GM19452 (cell line): ENCODE data around the gene AOPEP.

Experiments used
- ATAC-seq: cut with Tn5 transposase; IDR thresholded peaks from one replicate; pipeline ENCODE4 v1.9.1; 2021; ENCODE audit not compliant: unreplicated experiment

AOPEP gene

DNA sequence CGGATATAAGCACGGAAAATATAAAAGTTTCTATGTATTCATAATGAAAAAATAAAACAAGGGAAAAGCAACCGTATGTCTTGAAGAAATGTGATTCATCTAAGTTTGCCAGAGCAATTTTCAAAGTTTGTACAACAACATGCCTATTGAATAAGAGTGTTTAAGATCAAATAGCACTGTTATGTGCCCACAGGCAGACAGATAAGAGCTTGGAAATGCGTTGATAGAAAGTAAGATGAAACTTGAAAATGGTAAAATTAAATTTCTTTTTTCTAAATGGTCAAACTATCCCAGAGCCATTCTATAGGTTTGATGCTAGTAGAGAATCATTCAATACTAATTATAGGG is 401.7 kb downstream of the AOPEP start:
- ATAC-seq, result no peak

DNA sequence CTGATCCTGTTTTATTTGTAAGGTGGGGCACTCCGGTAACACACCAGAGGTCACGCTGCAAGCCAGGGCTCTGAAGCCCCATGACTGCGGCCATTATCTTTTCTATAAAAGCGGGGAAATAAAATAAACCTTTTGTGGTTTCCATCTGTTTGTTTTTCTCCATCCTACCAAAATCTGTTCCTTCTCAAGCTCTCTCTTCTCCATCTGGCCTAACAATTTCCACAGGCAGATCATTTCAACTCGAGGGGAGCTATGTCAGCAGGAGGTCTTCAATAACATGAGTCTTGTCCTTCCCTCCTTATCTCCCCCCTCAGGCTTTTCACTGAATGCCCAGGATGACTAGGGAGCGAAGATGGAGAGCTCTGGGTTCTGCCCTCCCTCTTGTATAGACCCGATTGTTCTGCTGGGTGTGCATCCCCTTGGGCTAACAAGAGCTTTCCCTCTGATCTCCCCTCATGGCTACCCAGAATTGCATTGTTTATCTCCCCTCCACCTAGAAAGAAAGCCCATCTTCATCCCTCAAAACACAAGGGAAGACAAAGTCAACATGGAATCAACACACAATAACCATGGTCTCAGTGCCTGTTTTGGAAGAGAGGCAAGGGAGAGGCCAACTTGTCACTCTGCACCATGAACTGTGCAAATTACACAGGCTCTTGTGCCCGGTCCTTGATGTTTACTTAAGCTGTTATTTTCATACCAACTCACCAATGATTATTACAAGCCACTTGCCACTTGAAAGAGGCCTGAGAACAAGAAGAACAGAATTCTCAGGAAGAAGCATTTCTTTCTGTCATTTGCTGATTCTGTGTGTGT is 403.2 kb downstream of the AOPEP start:
- ATAC-seq, result no peak

DNA sequence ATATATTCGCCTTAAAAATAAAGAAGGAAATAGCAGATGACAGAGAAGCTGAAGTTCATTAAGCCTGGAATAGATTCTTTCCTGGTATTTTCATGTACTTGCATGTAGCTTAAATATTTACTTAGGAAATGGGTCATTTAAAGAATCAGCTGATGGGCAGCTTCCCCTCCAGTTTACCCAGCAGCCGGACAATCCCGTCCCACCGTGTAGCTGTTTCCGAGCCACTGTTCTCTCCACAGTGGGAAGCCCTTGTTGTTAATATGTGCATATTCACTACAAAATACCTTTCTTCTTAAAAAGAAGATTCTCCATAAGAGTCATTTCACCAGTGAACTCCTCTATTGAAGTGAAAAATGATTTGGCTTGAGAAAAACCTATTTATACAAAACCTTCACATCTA is 404.0 kb downstream of the AOPEP start:
- no peak for ATAC-seq

DNA sequence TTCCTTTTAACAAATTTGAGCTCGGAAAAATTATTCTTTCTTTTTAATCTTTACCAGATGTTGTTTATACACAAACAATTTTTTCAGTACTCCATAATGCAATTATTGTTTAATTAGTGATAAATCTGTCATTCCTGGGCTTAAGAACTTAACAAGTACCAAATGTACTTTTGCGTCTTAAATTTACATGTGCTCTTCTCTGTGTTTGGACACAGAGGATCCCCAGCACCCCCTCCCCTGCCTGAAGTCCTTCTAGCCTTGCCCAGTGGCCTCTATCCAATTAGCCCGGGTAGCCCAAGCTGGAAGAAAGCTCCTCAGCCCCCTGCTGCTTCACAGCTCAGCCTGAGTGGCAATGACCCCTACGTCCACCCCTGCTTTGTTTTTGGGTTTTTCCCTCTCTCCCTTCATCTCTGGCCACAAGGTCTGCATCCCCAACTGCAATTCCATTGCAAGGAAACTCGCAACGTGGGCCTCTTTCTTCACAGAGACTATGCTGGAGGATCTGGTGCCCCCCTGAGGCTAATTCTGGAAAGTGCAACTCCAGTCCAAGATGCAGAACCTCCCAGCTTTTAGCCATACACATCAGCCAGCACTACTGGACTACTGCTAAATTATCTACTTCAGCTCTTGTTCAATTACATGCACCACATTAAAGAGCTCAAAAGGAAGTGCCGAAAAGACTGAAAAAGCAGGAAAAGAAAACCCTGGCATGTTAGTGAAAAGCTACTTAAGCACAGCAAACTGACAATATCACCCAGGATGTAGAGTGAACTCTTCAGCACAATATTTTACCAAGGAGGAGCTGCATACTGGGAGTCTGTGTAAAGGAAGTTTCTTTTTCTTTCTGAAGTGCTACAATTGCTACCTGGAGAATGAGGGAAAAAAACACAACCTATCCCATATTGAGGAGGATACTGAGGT is 404.8 kb downstream of the AOPEP start:
- no peak for ATAC-seq

DNA sequence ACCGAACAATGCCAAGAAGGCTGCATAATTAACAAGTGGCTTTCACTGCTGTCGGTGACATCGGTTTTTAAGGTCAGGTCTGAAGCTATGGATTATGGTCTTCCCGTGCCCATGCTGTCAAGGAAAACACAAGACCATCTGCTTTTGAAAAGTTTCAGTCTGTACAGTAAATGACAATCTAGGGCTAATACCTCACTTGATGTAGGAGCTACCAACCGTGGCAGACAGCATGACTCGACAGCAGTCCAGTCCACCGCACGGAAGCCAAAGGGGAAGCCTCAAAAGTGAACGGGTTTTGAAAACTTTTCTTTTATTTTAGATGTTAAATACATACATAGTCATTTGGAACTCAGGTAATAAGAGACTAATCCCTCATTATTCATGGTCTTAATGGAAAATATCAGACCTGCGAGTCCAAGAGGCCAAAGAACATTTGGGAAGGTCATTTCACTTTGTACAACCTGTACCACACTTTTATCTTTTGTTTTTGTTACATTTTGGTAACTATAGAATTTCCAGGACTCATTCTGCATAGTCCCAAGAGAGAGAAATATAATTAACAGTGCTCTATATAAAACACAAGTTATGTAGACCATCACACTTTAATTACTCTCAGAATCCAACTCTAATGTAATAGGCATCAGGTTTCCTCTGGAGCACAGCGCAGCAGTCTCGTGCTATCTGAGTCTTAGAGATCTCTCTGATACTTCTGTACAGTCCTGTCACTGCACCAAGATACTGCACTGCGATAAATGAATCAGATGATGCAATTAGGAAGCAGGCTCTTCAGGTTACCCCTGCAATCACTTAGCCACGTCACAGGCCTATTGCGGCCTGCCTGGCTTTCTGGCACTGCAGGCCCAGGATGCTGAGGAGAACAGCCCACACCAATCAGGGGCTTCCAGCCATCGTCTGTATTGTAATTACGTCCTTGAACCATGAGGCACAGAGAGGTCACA is 406.1 kb downstream of the AOPEP start:
- no peak for ATAC-seq

DNA sequence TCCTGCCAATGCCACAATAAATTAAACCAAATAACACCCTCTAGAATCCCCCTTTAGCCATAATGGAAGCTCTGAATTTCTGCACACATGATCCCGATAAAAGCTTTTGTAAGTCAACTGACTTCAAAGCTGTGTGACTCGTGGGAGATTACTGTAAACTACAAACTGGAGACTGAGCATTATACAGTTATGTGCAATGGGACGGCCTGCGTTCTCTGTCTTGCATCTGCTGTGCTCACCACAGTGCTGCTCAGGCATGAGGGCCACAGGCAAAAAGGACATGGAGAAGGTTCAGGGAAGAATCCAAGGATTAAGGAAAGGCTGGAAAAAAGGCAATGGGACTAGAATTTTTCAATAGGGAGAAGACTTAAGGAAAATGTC is 406.8 kb downstream of the AOPEP start:
- no peak for ATAC-seq

DNA sequence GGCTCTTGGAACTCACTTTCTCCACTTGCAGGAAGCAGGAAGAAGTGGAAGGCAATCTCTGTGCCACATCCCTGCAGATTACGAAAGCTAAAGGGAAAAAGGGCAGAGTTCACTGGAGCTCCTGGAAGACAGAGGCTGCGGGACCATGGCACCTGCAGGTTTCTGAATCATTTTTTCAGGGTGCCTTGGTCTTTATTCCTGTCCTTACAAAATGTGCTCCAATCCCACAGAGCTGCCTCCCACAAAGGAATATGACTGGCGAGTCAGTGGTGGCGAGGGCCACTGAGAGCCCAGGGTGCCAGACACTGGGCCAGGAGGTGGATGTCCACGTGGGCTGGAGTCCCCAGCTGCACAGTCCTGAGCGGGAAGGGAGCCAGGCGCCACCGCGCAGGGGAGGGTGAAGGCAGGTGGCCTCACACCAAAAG is 408.0 kb downstream of the AOPEP start:
- ATAC-seq, result no peak

DNA sequence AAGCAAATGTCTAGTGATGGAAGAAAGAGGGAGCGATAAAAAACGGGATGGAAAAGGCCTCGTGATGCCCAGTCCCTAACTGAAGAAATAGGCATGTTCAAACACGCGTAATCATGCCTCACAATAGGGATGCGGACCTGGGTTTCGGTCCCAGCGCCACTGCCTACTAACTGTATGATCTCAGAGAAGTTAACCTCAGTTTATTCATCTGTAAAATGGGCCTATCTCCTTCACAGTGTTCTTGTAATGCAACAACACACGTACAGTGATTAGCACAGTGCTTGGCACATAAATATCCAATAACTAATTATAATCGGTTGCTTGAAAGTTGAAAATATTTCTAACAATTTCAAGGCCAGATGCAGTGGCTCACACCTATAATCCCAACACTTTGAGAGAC is 409.3 kb downstream of the AOPEP start:
- no peak for ATAC-seq
